B cell (primary cell): ENCODE measurements around the gene LDLRAD2. TPM values are rescaled to one million over a fixed set of nuclear protein-coding genes. Genes with fewer than 3 reads are reported as not detected.

Source experiments
- ATAC-seq: fragments of 200-7000 bp; cut with Tn5 transposase; one replicate; pipeline ENCODE4 v1.10.0; 2021; ENCODE audit warnings: low read depth, mild to moderate bottlenecking, moderate number of reproducible peaks, moderate library complexity
- CTCF ChIA-PET: fragments of 350-600 bp; sonication (Branson Sonifier 250); formaldehyde crosslinking; loops from one replicate; lab custom pipeline; 2021; ENCODE audit warnings: antibody characterized with exemption, inconsistent platforms; lab: Charles Lee
- POLR2A ChIA-PET: fragments of 350-600 bp; sonication (Branson Sonifier 250); formaldehyde crosslinking; loops from one replicate; lab custom pipeline; 2021; ENCODE audit warnings: antibody characterized with exemption; lab: Charles Lee
- DNase-seq: peaks from one replicate; pipeline ENCODE4 v3.0.0; 2013
- H2AFZ ChIP-seq: 2 replicates; pipeline ENCODE4 v1.6.1; 2012; ENCODE audit warnings: mild to moderate bottlenecking, low read depth, low read length; ENCODE audit not compliant: insufficient read depth, poor library complexity, severe bottlenecking
- H3K27ac ChIP-seq, 2 donors: 1 replicate in 1 of 2; 2 replicates in 1 of 2; pipeline ENCODE4 v1.5.1; 2012 to 2013; ENCODE audit warnings: low read length in 2 of 2, mild to moderate bottlenecking in 2 of 2, moderate library complexity in 1 of 2
- H3K27me3 ChIP-seq, 4 experiments: fragments of 200-600 bp in 1 of 4; sonication (generic) in 1 of 4; replicated peaks in 1 of 4; 1 replicate in 2 of 4; 2 replicates in 2 of 4; pipeline versions ENCODE4 v1.6.1 to v1.7.0; 2013 to 2016; ENCODE audit warnings: low read length in 3 of 4, mild to moderate bottlenecking in 2 of 4, mixed read lengths in 1 of 4, moderate library complexity in 1 of 4; ENCODE audit not compliant: insufficient read depth in 4 of 4, control insufficient read depth in 3 of 4; ENCODE audit errors: control extremely low read depth in 1 of 4
- H3K36me3 ChIP-seq, 2 experiments: replicated peaks in 1 of 2; 1 replicate in 1 of 2; 2 replicates in 1 of 2; pipeline versions ENCODE4 v1.6.1 to v1.7.1; 2013; ENCODE audit warnings: low read length in 1 of 2; ENCODE audit not compliant: insufficient read depth in 2 of 2, control insufficient read depth in 1 of 2; ENCODE audit errors: control extremely low read depth in 1 of 2, extremely low read depth in 1 of 2
- H3K4me1 ChIP-seq, 2 donors: fragments of 200-600 bp in 1 of 2; sonication (generic) in 1 of 2; 1 replicate in 1 of 2; 2 replicates in 1 of 2; pipeline versions ENCODE4 v1.5.1 to v1.6.1; 2013 to 2017; ENCODE audit warnings: low read length in 2 of 2; ENCODE audit not compliant: control insufficient read depth in 2 of 2, insufficient read depth in 2 of 2
- H3K4me2 ChIP-seq: replicated peaks from 2 replicates; pipeline ENCODE3; 2012; ENCODE audit warnings: mild to moderate bottlenecking, low read depth, low read length; ENCODE audit not compliant: poor library complexity, severe bottlenecking
- H3K4me3 ChIP-seq, 5 experiments: fragments of 200-600 bp in 1 of 5; sonication (generic) in 1 of 5; 1 replicate in 3 of 5; 2 replicates in 2 of 5; pipeline versions ENCODE4 v1.5.1 to v1.7.0; 2011 to 2016; ENCODE audit warnings: low read length in 4 of 5, mild to moderate bottlenecking in 4 of 5, low read depth in 2 of 5, control low read depth in 1 of 5, moderate library complexity in 1 of 5; ENCODE audit not compliant: insufficient read depth in 1 of 5; ENCODE audit errors: control extremely low read depth in 1 of 5, extremely low read depth in 1 of 5
- H3K79me2 ChIP-seq: fragments of 200-600 bp; sonication (generic); one replicate; pipeline ENCODE4 v1.6.0; 2016; ENCODE audit warnings: low read length; ENCODE audit not compliant: control insufficient read depth, insufficient read depth
- H3K9ac ChIP-seq: fragments of 200-600 bp; sonication (generic); 2 replicates; pipeline ENCODE4 v1.6.1; 2017; ENCODE audit warnings: mild to moderate bottlenecking, low read length, moderate library complexity
- H3K9me3 ChIP-seq, 3 donors: one replicate each; pipeline versions ENCODE4 v1.6.1 to v1.7.1; 2013; ENCODE audit warnings: low read length in 2 of 3; ENCODE audit not compliant: control insufficient read depth in 2 of 3, insufficient read depth in 1 of 3; ENCODE audit errors: control extremely low read depth in 1 of 3
- H4K20me1 ChIP-seq: 2 replicates; pipeline ENCODE4 v1.6.0; 2012; ENCODE audit warnings: mild to moderate bottlenecking, low read length; ENCODE audit not compliant: insufficient read depth, control insufficient read depth, poor library complexity, severe bottlenecking
- H3K27ac Mint-ChIP-seq: one replicate; pipeline ENCODE4 v1.8.0; 2021; ENCODE audit warnings: mixed read lengths
- H3K27me3 Mint-ChIP-seq: one replicate; pipeline ENCODE4 v1.8.0; 2021; ENCODE audit warnings: mixed read lengths
- H3K4me1 Mint-ChIP-seq: one replicate; pipeline ENCODE4 v1.8.0; 2021; ENCODE audit warnings: mixed read lengths
- H3K4me3 Mint-ChIP-seq: one replicate; pipeline ENCODE4 v1.8.0; 2021; ENCODE audit warnings: mixed read lengths
- H3K9me3 Mint-ChIP-seq: one replicate; pipeline ENCODE4 v1.8.0; 2022; ENCODE audit warnings: mixed read lengths; ENCODE audit not compliant: insufficient read depth
- EZH2 ChIP-seq: IDR thresholded peaks from 2 replicates; pipeline ENCODE4 v1.6.1; 2012; ENCODE audit warnings: borderline replicate concordance, low read depth, mild to moderate bottlenecking, moderate library complexity, low read length; ENCODE audit not compliant: insufficient read depth, poor library complexity, severe bottlenecking
- WGBS: methylation state at CpG from one replicate; pipeline ENCODE4 v1.1.5; 2013; ENCODE audit warnings: missing lambda C conversion rate; ENCODE audit not compliant: insufficient coverage; 5-methylcytosine and 5-hydroxymethylcytosine counted together
- intact Hi-C: fragments of 100-400 bp; cut with micrococcal nuclease; formaldehyde crosslinking; loops from one replicate; pipeline ENCODE4 v1.10.0; 2022
- polyA plus RNA-seq: library from polyadenylated mRNA; depleted of rRNA; stranded (reverse); fragments of >200 nt; gene quantifications from 2 replicates; pipeline ENCODE4 v1.2.3, GENCODE V29; 2012
- total RNA-seq, 2 donors: library from RNA; stranded (reverse); fragments of 120-200 nt in 1 of 2; gene quantifications; 1 replicate in 1 of 2; 2 replicates in 1 of 2; pipeline versions ENCODE4 v1.2.3 to v1.2.4, GENCODE V29; 2013 to 2022
- TF ChIP-seq, protein P1 (sequence below): fragments of 200-600 bp; IDR thresholded peaks from one replicate; pipeline ENCODE4 v1.8.0; 2022; ENCODE audit warnings: antibody characterized with exemption, mild to moderate bottlenecking

Gene LDLRAD2
- total and polyA plus RNA-seq, 2 donors (not counting 1 experiment from before 2014, with no cell fraction given): 0.47 to 3.0 TPM

DNA sequence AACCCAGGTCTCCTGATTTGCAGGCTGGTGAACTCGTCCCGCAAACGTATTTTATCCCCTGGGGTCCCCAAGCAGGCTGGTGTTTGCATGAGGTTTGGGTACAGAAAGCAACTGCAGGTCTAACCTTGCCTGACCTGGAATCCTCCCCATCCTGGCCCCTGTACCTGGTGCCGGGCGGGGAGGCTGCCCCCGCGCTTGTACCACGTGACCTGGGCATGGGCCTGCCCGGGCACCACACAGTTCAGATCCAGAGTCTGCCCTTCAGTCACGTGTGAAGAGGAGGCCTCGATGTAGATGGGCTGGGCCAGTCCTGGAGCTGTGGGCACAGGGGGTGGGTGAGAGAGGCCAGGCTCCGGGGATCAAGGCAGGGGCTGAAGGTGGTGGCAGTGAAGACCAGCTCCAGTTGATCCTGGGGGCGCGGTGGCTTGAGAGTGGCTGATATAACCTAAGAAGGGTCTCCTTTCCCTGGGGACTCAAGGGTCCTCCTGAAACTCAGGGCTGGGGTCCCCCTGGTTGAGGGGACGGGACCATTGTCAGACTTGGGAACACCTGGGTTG, 30.6 kb downstream of the LDLRAD2 start:
- no peaks in the 10 kb centered on the region for H3K27me3 Mint-ChIP-seq
- TF ChIP-seq, protein P1, sequence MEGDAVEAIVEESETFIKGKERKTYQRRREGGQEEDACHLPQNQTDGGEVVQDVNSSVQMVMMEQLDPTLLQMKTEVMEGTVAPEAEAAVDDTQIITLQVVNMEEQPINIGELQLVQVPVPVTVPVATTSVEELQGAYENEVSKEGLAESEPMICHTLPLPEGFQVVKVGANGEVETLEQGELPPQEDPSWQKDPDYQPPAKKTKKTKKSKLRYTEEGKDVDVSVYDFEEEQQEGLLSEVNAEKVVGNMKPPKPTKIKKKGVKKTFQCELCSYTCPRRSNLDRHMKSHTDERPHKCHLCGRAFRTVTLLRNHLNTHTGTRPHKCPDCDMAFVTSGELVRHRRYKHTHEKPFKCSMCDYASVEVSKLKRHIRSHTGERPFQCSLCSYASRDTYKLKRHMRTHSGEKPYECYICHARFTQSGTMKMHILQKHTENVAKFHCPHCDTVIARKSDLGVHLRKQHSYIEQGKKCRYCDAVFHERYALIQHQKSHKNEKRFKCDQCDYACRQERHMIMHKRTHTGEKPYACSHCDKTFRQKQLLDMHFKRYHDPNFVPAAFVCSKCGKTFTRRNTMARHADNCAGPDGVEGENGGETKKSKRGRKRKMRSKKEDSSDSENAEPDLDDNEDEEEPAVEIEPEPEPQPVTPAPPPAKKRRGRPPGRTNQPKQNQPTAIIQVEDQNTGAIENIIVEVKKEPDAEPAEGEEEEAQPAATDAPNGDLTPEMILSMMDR: no peak
- no peak for TF ChIP-seq EZH2
- Histone ChIP-seq H3K9me3 (no peaks in the 10 kb centered on the region), H3K27me3 (no peaks in the 10 kb centered on the region), H4K20me1 (no peaks in the 10 kb centered on the region), H3K9ac (no peak overlapping the region), H3K36me3 (no peaks in the 10 kb centered on the region), H3K4me1 (no peaks in the 10 kb centered on the region), H3K27ac (no peak overlapping the region), H3K4me3 (no peak overlapping the region), H3K79me2 (no peaks in the 10 kb centered on the region), H3K4me2 (no peak overlapping the region), H2AFZ (no peak overlapping the region)
- intact Hi-C loops: no loop called here
- no peaks in the 10 kb centered on the region for H3K9me3 Mint-ChIP-seq
- no peak overlapping the region for H3K27ac Mint-ChIP-seq
- no peak overlapping the region for H3K4me3 Mint-ChIP-seq
- POLR2A ChIA-PET: no interaction called here
- WGBS: 89% methylated on average over 14 of the region's 15 CpGs
- ATAC-seq: no peak
- no peak for DNase-seq
- CTCF ChIA-PET: interaction anchor here (0.5 to 0.8 kb wide), 2 partner anchors 99 to 1135 kb away, joined by 3 to 5 read pairs; no protein-coding TSS in a partner anchor
- no peaks in the 10 kb centered on the region for H3K4me1 Mint-ChIP-seq

DNA sequence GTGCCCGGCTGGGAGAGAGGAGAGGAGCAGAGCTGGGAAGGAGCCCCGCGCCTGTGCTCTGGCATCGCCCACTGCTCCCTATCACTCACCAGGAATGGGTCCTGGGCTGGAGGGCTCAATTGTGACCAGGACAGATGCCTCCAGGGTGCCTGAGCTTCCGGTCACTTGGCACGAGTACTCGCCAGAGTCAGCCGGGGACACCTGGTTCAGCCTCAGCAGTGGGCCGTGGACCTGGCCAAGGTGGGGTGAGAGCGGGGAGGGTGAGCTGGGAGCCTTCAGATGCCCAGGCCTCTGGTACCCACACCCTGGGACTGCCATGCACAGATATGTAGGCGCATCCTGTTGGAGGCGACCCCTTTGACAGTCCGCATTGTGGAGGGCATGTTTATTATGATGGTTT, 31.1 kb downstream of the LDLRAD2 start:
- H3K4me3 ChIP-seq: no peak overlapping the region
- CTCF ChIA-PET: interaction anchor here (0.5 kb wide), 1 partner anchor 1134 kb away, joined by 5 read pairs; no protein-coding TSS in a partner anchor
- 96% methylated on average over 12 of the region's 13 CpGs for WGBS
- no peaks in the 10 kb centered on the region for H3K4me1 ChIP-seq
- H3K27ac Mint-ChIP-seq: no peak overlapping the region
- no peaks in the 10 kb centered on the region for H4K20me1 ChIP-seq
- H3K79me2 ChIP-seq: no peaks in the 10 kb centered on the region
- no peak overlapping the region for H3K9ac ChIP-seq
- no peaks in the 10 kb centered on the region for H3K36me3 ChIP-seq
- H3K4me1 Mint-ChIP-seq: no peaks in the 10 kb centered on the region
- DNase-seq (no peak), ATAC-seq (no peak)
- no peak overlapping the region for H2AFZ ChIP-seq
- no peaks in the 10 kb centered on the region for H3K9me3 Mint-ChIP-seq
- H3K27ac ChIP-seq: no peak overlapping the region
- TF ChIP-seq EZH2: no peak
- TF ChIP-seq, protein P1: no peak
- intact Hi-C loops: no loop called here
- H3K4me3 Mint-ChIP-seq: no peak overlapping the region
- no peaks in the 10 kb centered on the region for H3K27me3 ChIP-seq
- POLR2A ChIA-PET: no interaction called here
- H3K27me3 Mint-ChIP-seq: no peaks in the 10 kb centered on the region
- H3K9me3 ChIP-seq: no peaks in the 10 kb centered on the region
- H3K4me2 ChIP-seq: no peak overlapping the region
